A673 (cell line): ENCODE results near the gene RNPS1.

Source experiments
- CTCF ChIP-seq: fragments of 300-800, 200-600 bp; sonication (generic); conservative IDR thresholded peaks from 2 replicates; pipeline ENCODE4 v1.5.1; 2017; ENCODE audit warnings: low read depth, mild to moderate bottlenecking, antibody characterized with exemption, low read length, moderate library complexity, mixed read lengths
- EZH2 ChIP-seq: fragments of 200-600 bp; sonication (generic); IDR thresholded peaks from 2 replicates; pipeline ENCODE4 v1.6.1; 2017; ENCODE audit warnings: borderline replicate concordance, low read depth, mild to moderate bottlenecking, mixed read lengths, antibody characterized with exemption, low read length; ENCODE audit not compliant: poor library complexity, severe bottlenecking

DNA sequence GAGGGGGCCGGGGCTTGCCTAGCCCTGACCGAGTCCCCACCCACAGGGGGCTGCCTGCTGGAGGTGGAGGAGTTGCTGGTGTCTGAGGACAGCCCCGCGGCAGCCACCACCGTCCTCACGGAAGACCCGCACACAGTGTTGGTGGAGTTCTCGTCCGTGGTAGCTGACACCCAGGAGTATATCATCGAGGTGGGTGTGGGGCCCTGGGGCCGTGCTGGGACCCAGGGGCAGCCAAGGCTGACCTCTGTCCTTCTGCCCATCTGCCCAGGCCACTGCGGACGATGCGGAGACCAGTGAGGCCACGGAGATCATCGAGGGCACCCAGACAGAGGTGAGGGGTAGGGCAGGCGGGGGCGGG lies 33.1 kb downstream of the RNPS1 start:
- no peak for TF ChIP-seq CTCF
- TF ChIP-seq EZH2 = no peak
